ENCODE results near the gene MAGEB2.
"Not testable (repeated sequence)": the region's sequence is repeated elsewhere in the genome, so short reads cannot be mapped to it uniquely, and the experiment has no call there.

Gene MAGEB2

GRCh38 chrX:30215357-30215843 lies at the start of gene MAGEB2:
Gene MAGEB2, plus strand, starts transcription at chrX:30215563. Its CDS starts 3,018 bp downstream, at chrX:30218581.
- no peak for DNase-seq (ENCODE audit: low spot score)

DNA sequence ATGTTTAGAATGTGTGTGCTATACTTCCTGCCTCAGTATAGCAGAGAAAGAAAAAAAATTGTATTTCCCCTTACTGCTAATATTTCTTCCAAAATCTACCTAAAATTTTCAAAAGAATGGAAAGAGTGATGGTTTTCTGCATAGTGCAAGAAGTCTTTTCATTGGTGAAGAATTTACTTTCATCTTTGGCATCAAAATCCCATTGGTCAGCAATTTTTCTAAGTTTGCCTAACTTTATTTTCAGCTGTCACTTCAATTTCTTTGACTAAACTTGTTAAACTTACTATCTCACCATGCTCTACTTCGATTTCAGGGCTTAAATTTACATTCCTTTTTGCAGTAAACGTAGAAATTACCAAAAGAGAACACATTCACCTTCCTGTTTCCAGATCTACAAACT lies 44.5 kb upstream of the MAGEB2 start:
- no peak for DNase-seq (ENCODE audit: low spot score)

DNA sequence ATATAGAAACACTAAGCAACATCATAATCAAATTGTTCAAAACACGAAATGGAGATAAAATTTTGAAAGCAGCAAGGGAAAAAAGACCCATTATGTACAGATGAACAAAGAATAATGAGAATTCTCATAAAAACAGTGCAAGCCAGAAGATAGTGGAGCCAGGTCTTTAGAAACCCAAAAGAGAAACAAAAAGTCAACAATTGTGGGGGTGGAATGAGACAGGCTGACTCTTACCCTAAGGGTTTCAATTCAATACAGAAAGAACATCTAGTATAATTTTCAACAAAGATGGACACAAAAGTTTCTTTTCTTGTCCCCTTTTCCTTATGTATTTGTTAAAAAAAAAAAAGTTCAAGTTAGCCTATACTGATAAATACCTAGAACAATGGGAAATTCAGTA lies 34.0 kb upstream of the MAGEB2 start:
- no peak for DNase-seq (ENCODE audit: low spot score)

GRCh38 chrX:30183554-30183953 lies 31.8 kb upstream of the MAGEB2 start:
- no peak for DNase-seq (ENCODE audit: low spot score)

DNA sequence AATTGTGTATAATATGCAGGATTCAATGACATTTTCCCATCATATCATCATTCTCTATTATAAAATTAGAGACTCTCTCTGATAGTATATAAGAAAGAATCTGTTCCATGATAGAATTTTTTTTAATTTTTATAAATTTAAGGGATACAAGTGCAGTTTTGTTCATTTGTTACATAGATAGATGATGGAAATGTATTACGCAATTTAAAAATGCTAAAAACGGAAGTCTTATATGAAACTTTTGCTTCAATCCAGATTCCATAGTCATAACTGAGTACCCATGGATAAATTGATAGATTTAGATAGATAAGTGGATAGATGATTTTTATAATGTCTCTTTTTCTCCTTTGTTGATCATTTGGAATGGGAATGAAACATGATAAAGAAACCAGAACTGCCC lies 24.9 kb upstream of the MAGEB2 start:
- DNase-seq (ENCODE audit: low spot score): no peak

- not testable (repeated sequence) for DNase-seq (ENCODE audit: low spot score)
Measured at GRCh38 chrX:30193910-30194309, 21.5 kb upstream of the MAGEB2 start.

GRCh38 chrX:30196322-30196721 lies 19.0 kb upstream of the MAGEB2 start:
- peak; percentile 48 for DNase-seq (ENCODE audit: low spot score)

DNA sequence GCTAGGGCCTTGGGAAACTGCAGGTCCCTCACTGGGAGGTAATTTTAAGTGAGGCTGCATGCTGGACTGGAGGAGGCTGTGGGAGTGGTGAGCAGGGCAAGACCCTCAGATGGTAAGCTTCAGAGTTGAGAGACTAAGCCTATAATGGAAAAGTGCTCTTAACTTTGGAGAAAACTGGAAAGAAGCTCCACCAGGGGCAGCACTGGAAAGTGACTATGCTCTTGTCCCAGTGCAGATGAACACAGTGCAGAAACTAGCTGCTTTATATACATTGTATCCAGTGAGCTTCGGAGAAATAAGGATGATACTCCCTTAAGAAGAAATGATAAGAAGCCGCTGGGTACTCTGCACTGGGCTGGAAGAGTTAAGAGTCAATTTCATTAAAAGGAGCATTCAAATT lies 3.2 kb upstream of the MAGEB2 start:
- DNase-seq (ENCODE audit: low spot score): no peak

GRCh38 chrX:30217465-30217864 lies 2.1 kb downstream of the MAGEB2 start:
- no peak for DNase-seq (ENCODE audit: low spot score)

GRCh38 chrX:30219372-30219771 lies 4.0 kb downstream of the MAGEB2 start:
- no peak for DNase-seq (ENCODE audit: low spot score)

DNA sequence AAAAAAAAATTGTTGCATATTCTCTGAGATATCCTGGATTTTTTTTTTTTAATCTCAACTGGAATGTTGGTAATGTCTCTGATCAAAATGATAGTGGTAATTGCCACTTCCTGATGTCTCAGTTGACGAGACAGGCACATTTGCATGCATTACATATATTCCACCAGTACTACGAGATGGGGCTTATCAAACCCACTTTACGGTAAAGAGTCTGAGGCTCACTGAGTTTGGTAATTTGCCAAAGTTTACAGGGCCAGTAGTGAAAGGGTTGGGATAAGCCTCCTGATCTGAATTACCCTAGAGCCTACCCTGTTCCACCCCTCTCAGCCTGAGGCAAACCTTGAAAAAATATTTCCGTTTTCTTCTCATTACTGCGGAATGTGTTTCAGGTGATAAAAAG lies 5.3 kb downstream of the MAGEB2 start:
- DNase-seq (ENCODE audit: low spot score): no peak

- no peak for DNase-seq (ENCODE audit: low spot score)
Measured at GRCh38 chrX:30224536-30224935, 9.2 kb downstream of the MAGEB2 start.

- DNase-seq (ENCODE audit: low spot score): no peak
Measured at GRCh38 chrX:30228526-30228925, 13.2 kb downstream of the MAGEB2 start.

GRCh38 chrX:30230395-30230794 lies 15.0 kb downstream of the MAGEB2 start, which contains the start of gene MAGEB3:
Gene MAGEB3, plus strand, starts transcription at chrX:30230657. Its CDS starts 5,268 bp downstream, at chrX:30235925.
- DNase-seq (ENCODE audit: low spot score): no peak

DNA sequence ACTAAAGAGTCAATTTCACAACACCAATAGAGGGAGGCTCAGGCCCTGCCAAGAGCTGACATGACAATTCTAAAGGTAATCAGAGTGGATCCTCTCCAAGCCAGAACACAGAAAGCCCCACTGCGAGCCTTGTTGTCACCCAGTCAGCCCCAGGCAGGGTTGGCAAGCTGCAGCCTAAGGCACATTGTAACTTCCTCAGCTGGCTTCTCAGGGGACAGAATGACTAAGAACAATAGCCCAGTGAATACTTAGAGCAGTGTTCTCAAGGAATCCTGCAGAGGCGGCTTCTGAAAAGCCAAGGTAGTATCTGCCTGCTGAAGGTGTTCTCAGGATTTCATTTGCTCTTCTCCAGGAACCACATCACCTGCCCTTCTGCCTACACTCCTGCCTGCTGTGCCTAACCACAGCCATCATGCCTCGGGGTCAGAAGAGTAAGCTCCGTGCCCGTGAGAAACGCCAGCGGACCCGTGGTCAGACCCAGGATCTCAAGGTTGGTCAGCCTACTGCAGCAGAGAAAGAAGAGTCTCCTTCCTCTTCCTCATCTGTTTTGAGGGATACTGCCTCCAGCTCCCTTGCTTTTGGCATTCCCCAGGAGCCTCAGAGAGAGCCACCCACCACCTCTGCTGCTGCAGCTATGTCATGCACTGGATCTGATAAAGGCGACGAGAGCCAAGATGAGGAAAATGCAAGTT lies 26.5 kb downstream of the MAGEB2 start, which contains the start of gene MAGEB4:
MAGEB4 (plus strand) TSS at position 277 of the 692 bp plus-strand sequence; CDS start at position 413, 136 bp downstream.
- DNase-seq (ENCODE audit: low spot score): no peak

- DNase-seq (ENCODE audit: low spot score): no peak
Measured at GRCh38 chrX:30246769-30247489, 31.6 kb downstream of the MAGEB2 start, which contains the start of gene MAGEB1. Gene MAGEB1, plus strand, starts transcription at chrX:30247146. Its CDS starts 3,348 bp downstream, at chrX:30250494.

DNA sequence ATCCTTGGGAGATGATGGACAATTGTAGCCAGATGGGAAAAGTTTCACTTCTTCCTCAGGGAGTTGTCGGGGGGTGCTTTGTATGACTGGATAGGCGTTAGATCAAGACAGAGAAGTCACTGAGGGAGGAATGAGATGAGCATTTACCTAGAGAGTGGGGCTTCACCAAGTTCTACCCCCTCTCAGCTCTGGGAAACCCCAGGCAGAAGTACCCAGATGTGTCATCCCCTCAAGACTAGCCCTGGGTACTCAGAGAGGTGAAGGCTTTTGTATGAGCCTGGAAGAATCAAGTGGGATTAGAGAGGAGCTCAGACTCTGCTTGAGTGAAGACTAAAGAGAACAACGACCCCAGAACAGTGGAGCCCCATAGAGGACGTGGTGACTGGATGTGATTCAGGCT lies 33.5 kb downstream of the MAGEB2 start:
- DNase-seq (ENCODE audit: low spot score): no peak

GRCh38 chrX:30253257-30253656 lies 37.9 kb downstream of the MAGEB2 start:
- DNase-seq (ENCODE audit: low spot score): no peak

DNA sequence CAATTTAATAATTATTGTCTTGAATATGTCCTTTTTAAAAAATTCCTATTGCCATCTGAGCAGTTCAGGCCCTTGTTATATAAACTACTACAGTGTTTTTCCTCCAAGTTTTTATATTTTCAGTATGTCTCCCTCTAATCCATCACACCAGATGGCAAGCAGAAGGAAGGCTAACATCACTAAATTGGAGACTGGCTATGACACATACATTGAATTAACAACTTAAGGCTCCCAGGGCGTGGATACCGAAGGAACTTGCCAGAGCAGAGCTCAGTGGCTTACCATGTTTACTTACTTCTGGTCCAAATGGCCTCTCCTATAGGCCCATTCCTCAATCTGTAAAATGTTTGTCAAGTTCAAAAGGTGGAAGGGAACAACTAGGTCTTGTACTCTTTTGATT lies 44.6 kb downstream of the MAGEB2 start:
- no peak for DNase-seq (ENCODE audit: low spot score)

GRCh38 chrX:30261012-30261411 lies 45.6 kb downstream of the MAGEB2 start:
- DNase-seq (ENCODE audit: low spot score): no peak

- no peak for DNase-seq (ENCODE audit: low spot score)
Measured at GRCh38 chrX:30262763-30263162, 47.4 kb downstream of the MAGEB2 start.

All from RKO (cell line).